ENCODE measurements around the gene SLC38A9.

Gene SLC38A9

GRCh38 chr5:55634866-55635265 lies 77.3 kb downstream of the SLC38A9 start:
- H3K4me3 ChIP-seq (ENCODE audit: low read depth, low read length), result no peak overlapping the region
- H3K36me3 ChIP-seq, result peaks cover 2% of the 10 kb centered on the region; the same call in 1 of the 2 replicates
- TF ChIP-seq CTCF (IDR thresholded peaks at IDR 0.05; ENCODE audit: low read depth, low read length), result no peak
- no peak overlapping the region for H3K27ac ChIP-seq
- H3K9me3 ChIP-seq (ENCODE audit: severe bottlenecking), result no peaks in the 10 kb centered on the region
- H3K27me3 ChIP-seq (ENCODE audit: insufficient read depth, low read depth, severe bottlenecking), result no peaks in the 10 kb centered on the region
- DNase-seq, result no peak

- H3K27me3 ChIP-seq (ENCODE audit: insufficient read depth, low read depth, severe bottlenecking), result no peaks in the 10 kb centered on the region
- DNase-seq, result no peak
- TF ChIP-seq CTCF (IDR thresholded peaks at IDR 0.05; ENCODE audit: low read depth, low read length), result no peak
- peaks cover 2% of the 10 kb centered on the region; the same call in 1 of the 2 replicates for H3K36me3 ChIP-seq
- no peaks in the 10 kb centered on the region for H3K9me3 ChIP-seq (ENCODE audit: severe bottlenecking)
- H3K4me3 ChIP-seq (ENCODE audit: low read depth, low read length), result no peak overlapping the region
- H3K27ac ChIP-seq, result no peak overlapping the region
These were observed 77.8 kb downstream of the SLC38A9 start for GRCh38 chr5:55634209-55634805.

GRCh38 chr5:55633574-55634208 lies 78.4 kb downstream of the SLC38A9 start:
- no peaks in the 10 kb centered on the region for H3K9me3 ChIP-seq (ENCODE audit: severe bottlenecking)
- H3K4me3 ChIP-seq (ENCODE audit: low read depth, low read length), result no peak overlapping the region
- no peak for TF ChIP-seq CTCF (IDR thresholded peaks at IDR 0.05; ENCODE audit: low read depth, low read length)
- H3K27me3 ChIP-seq (ENCODE audit: insufficient read depth, low read depth, severe bottlenecking), result no peaks in the 10 kb centered on the region
- no peak overlapping the region for H3K27ac ChIP-seq
- peaks cover 2% of the 10 kb centered on the region; the same call in 1 of the 2 replicates for H3K36me3 ChIP-seq
- DNase-seq, result no peak

- Histone ChIP-seq H3K27ac (no peak overlapping the region), H3K9me3 (ENCODE audit: severe bottlenecking) (no peaks in the 10 kb centered on the region), H3K4me3 (ENCODE audit: low read depth, low read length) (no peak overlapping the region), H3K27me3 (ENCODE audit: insufficient read depth, low read depth, severe bottlenecking) (no peaks in the 10 kb centered on the region), H3K36me3 (peaks cover 2% of the 10 kb centered on the region; the same call in 1 of the 2 replicates)
- DNase-seq, result no peak
- TF ChIP-seq CTCF (IDR thresholded peaks at IDR 0.05; ENCODE audit: low read depth, low read length), result no peak
These were observed 82.3 kb downstream of the SLC38A9 start for GRCh38 chr5:55629815-55630214.

- no peak for DNase-seq
- Histone ChIP-seq H3K4me3 (ENCODE audit: low read depth, low read length) (no peak overlapping the region), H3K9me3 (ENCODE audit: severe bottlenecking) (no peaks in the 10 kb centered on the region), H3K27me3 (ENCODE audit: insufficient read depth, low read depth, severe bottlenecking) (no peaks in the 10 kb centered on the region), H3K27ac (no peak overlapping the region), H3K36me3 (no peaks in the 10 kb centered on the region)
- TF ChIP-seq CTCF (IDR thresholded peaks at IDR 0.05; ENCODE audit: low read depth, low read length), result no peak
These were observed 85.3 kb downstream of the SLC38A9 start for GRCh38 chr5:55626790-55627189.
